Heart left ventricle (tissue), 16 donors: Measurements from ENCODE around the gene NBAS. TPM values are rescaled to one million over a fixed set of nuclear protein-coding genes. Genes with fewer than 3 reads are reported as not detected.

Experiments used
- ATAC-seq, 4 donors: fragments of 200-7000 bp; cut with Tn5 transposase; one replicate each; pipeline ENCODE4 v1.9.1; 2020 to 2022; ENCODE audit warnings: moderate library complexity in 4 of 4, mild to moderate bottlenecking in 3 of 4, moderate number of reproducible peaks in 1 of 4
- DNase-seq, 5 donors: peaks; one replicate each; pipeline ENCODE4 v3.0.0-alpha.2; 2020
- H3K27ac ChIP-seq, 12 donors: fragments of 200-600 bp; sonication (generic) in 4 of 12; one replicate each; pipeline versions ENCODE4 v1.5.0 to v1.8.0; 2016 to 2022; ENCODE audit warnings: mild to moderate bottlenecking in 2 of 12
- H3K27me3 ChIP-seq, 9 donors: fragments of 200-600 bp; sonication (generic) in 2 of 9; one replicate each; pipeline versions ENCODE4 v1.5.1 to v1.8.0; 2016 to 2022; ENCODE audit warnings: mild to moderate bottlenecking in 3 of 9
- H3K36me3 ChIP-seq, 9 donors: fragments of 200-600 bp; sonication (generic) in 2 of 9; one replicate each; pipeline versions ENCODE4 v1.5.0 to v1.8.0; 2018 to 2022; ENCODE audit warnings: mild to moderate bottlenecking in 2 of 9
- H3K4me1 ChIP-seq, 12 donors: fragments of 200-600 bp; sonication (generic) in 4 of 12; one replicate each; pipeline versions ENCODE4 v1.5.0 to v1.8.0; 2016 to 2022; ENCODE audit warnings: mild to moderate bottlenecking in 3 of 12
- H3K4me3 ChIP-seq, 12 donors: fragments of 200-600 bp; sonication (generic) in 4 of 12; one replicate each; pipeline versions ENCODE4 v1.5.0 to v1.8.0; 2017 to 2022; ENCODE audit warnings: mild to moderate bottlenecking in 9 of 12, moderate library complexity in 4 of 12
- H3K9me3 ChIP-seq, 12 donors: fragments of 200-600 bp; sonication (generic) in 4 of 12; one replicate each; pipeline versions ENCODE4 v1.5.0 to v1.8.0; 2016 to 2022; ENCODE audit warnings: mild to moderate bottlenecking in 1 of 12
- POLR2A ChIP-seq, 2 donors: fragments of 450-650 bp; IDR thresholded peaks; one replicate each; pipeline ENCODE4 v1.6.1; 2017; ENCODE audit warnings: antibody characterized with exemption in 2 of 2, mild to moderate bottlenecking in 2 of 2, moderate library complexity in 2 of 2
- WGBS, 4 donors: extraction: QIAGEN DNeasy Blood & Tissue Kit in 2 of 4; methylation state at CpG; one replicate each; pipeline versions ENCODE4 v1.1.5 to v1.1.7; 2013 to 2018; 5-methylcytosine and 5-hydroxymethylcytosine counted together
- intact Hi-C, 10 donors: fragments of 100-400 bp; cut with DNase I; formaldehyde crosslinking; loops; one replicate each; pipeline versions ENCODE4 v1.11.1 to v1.14.2; 2022
- polyA plus RNA-seq, 2 donors: library from polyadenylated mRNA; stranded (reverse); fragments of 200-250 nt; gene quantifications; one replicate each; pipeline ENCODE4 v1.2.3, GENCODE V29; 2013
- total RNA-seq, 9 donors: library from RNA; depleted of rRNA in 2 of 9; stranded (reverse); fragments of >200 nt in 2 of 9; fragmentation: NEBNext Ultra II Directional in 3 of 9; extraction: Animal tissue kit (Norgen Biotek cat#: 25700) in 3 of 9; gene quantifications; one replicate each; pipeline versions ENCODE4 v1.1.0 to v1.2.4, GENCODE V29; 2016 to 2023
- TF ChIP-seq, protein P1 (sequence below), 12 donors: fragments of 200-600 bp; sonication (generic) in 4 of 12; IDR thresholded peaks; one replicate each; pipeline versions ENCODE4 v1.5.0 to v1.8.0; 2018 to 2022; ENCODE audit warnings: antibody characterized with exemption in 12 of 12, mild to moderate bottlenecking in 5 of 12
- donor health status: ischemic (EF 13 %, LVEDD 7.1; RV severe dilation, severe dysfunction).
- donor health status: healthy with polysubstance abuse.
- donor health status: DM: no; HTN: yes; CAD: no.
- donor health status: DM: no; HTN: no; CAD: no.
- donor health status: ischemic (EF 25% LVEDD 6.9; RV normal size, moderate dysfunction).
- donor health status: ischemic (EF 25% LVEDD 5.7; RV mildly dilated, moderate dysfunction).
- donor health status: healthy.
- donor health status: DM: yes; HTN: yes; CAD: no.
- donor health status: ischemic (EF 35%, LVEDD 5.7; RV mildly dilated, moderate dysfunction).
- donor health status: nonischemic (EF 11% LVEDD 7.7; RV severe dilation, severe dysfunction).
- donor health status: DM: yes; HTN: yes; CAD: no.
- donor health status: PGD.
- donor health status: ischemic (EF 29% LVEDD 5.4; RV normal size, mild dysfunction).
- donor health status: nonischemic (EF 23%, LVEDD 6.1; RV moderate dilation, normal function).

Gene NBAS
- total and polyA plus RNA-seq, 11 donors: 23.1 to 63.0 (median 50.5) TPM

DNA sequence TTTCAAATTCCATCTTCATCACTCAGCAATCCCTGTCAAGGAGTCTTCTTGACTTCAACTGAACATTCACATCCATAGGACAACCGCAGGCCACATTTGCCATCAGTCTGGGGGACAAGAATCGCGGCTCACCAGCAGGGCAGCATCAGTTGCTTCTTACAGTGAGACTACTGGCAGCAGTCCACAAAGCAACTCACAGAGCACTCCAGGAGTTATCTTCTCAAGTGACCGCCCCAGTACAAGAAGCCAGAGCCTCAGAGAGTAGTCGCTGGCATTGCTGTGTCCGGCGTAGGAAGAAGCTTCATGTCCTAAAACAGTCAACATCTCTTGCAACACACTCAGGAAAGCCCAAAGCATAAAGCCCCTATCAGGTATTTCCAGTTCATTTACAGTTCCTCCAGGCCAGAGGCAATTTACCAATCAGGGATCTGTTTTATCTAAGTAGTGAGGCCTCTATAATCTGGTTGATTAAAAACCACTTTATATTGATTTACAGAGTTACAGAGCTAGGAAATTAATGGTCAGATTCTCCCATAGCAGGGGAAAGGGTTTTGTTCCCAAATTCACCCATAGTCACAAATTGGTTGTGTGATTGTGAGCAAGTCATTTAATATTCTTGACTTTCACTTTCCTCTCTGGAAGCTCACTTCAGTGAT, 177.3 kb downstream of the NBAS start:
- peak in 1 of 4 donors; percentile 20 for ATAC-seq
- Histone ChIP-seq H3K4me3 (no peak overlapping the region), H3K36me3 (peaks cover 0 to 58% (median 22%) of the 10 kb centered on the region in 9 donors), H3K9me3 (no peaks in the 10 kb centered on the region), H3K27ac (no peak overlapping the region), H3K4me1 (no peaks in the 10 kb centered on the region), H3K27me3 (no peaks in the 10 kb centered on the region)
- DNase-seq: no peak
- no peak for TF ChIP-seq POLR2A (IDR thresholded peaks at IDR 0.05)
- TF ChIP-seq, protein P1, sequence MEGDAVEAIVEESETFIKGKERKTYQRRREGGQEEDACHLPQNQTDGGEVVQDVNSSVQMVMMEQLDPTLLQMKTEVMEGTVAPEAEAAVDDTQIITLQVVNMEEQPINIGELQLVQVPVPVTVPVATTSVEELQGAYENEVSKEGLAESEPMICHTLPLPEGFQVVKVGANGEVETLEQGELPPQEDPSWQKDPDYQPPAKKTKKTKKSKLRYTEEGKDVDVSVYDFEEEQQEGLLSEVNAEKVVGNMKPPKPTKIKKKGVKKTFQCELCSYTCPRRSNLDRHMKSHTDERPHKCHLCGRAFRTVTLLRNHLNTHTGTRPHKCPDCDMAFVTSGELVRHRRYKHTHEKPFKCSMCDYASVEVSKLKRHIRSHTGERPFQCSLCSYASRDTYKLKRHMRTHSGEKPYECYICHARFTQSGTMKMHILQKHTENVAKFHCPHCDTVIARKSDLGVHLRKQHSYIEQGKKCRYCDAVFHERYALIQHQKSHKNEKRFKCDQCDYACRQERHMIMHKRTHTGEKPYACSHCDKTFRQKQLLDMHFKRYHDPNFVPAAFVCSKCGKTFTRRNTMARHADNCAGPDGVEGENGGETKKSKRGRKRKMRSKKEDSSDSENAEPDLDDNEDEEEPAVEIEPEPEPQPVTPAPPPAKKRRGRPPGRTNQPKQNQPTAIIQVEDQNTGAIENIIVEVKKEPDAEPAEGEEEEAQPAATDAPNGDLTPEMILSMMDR (IDR thresholded peaks at IDR 0.05): no peak
- intact Hi-C loops: no loop called here
- 80 to 90% (median 86%) methylated on average over 7 of the region's 7 CpGs for WGBS, 4 donors

- intact Hi-C loops: no loop called here
- 80 to 91% (median 89%) methylated on average over 6 of the region's 6 CpGs for WGBS, 4 donors
- Histone ChIP-seq H3K36me3 (peaks cover 0 to 72% (median 35%) of the 10 kb centered on the region in 9 donors), H3K4me1 (no peaks in the 10 kb centered on the region), H3K27ac (no peak overlapping the region), H3K9me3 (no peaks in the 10 kb centered on the region), H3K4me3 (no peak overlapping the region), H3K27me3 (no peaks in the 10 kb centered on the region)
- no peak for ATAC-seq
- no peak for DNase-seq
- TF ChIP-seq, protein P1 (IDR thresholded peaks at IDR 0.05): no peak
- TF ChIP-seq POLR2A (IDR thresholded peaks at IDR 0.05): no peak
Measured at GRCh38 chr2:15378148-15378908, 182.8 kb downstream of the NBAS start.

- DNase-seq (no peak), ATAC-seq (no peak)
- H3K27me3 ChIP-seq: no peaks in the 10 kb centered on the region
- TF ChIP-seq, protein P1 (IDR thresholded peaks at IDR 0.05): no peak
- no peak for TF ChIP-seq POLR2A (IDR thresholded peaks at IDR 0.05)
- H3K9me3 ChIP-seq: no peaks in the 10 kb centered on the region
- no peak overlapping the region for H3K4me3 ChIP-seq
- H3K36me3 ChIP-seq: peaks cover 0 to 68% (median 33%) of the 10 kb centered on the region in 9 donors
- H3K27ac ChIP-seq: no peak overlapping the region
- H3K4me1 ChIP-seq: no peaks in the 10 kb centered on the region
- intact Hi-C loops: no loop called here
Measured at GRCh38 chr2:15377202-15377601, 183.9 kb downstream of the NBAS start.

GRCh38 chr2:15372019-15372418, 189.1 kb downstream of the NBAS start:
- Histone ChIP-seq H3K27me3 (no peaks in the 10 kb centered on the region), H3K4me3 (no peak overlapping the region), H3K36me3 (peaks cover 0 to 74% (median 26%) of the 10 kb centered on the region in 9 donors), H3K4me1 (no peaks in the 10 kb centered on the region), H3K27ac (no peak overlapping the region), H3K9me3 (no peaks in the 10 kb centered on the region)
- no peak for ATAC-seq
- WGBS, 4 donors: 92 to 98% (median 95%) methylated on average over 1 of the region's 1 CpG
- DNase-seq: no peak
- no peak for TF ChIP-seq POLR2A (IDR thresholded peaks at IDR 0.05)
- TF ChIP-seq, protein P1 (IDR thresholded peaks at IDR 0.05): no peak
- intact Hi-C loops: no loop called here
